ENCODE data around the gene CDKAL1. TPM values are rescaled to one million over a fixed set of nuclear protein-coding genes. Genes with fewer than 3 reads are reported as not detected.

Gene CDKAL1
- total RNA-seq, 2 experiments from 2014 or later = 23.5 to 26.9 TPM

DNA sequence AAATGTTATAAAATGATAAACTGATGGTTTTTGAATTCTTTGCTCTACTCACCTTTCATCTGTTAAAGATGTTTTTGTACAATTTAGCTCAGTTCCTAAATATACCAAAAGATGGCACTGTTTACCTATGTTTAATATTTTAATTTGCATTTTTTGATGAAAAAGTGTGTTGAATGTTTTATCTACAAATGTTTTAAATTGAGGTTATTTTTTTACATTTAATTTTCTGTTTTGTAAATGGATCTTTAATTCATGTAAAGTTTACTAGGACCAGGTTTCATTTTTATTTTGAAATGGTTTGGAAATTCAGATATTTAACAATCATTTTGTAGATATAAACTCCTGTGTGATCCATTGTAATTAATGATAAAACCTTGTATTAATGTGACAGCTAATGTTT lies 30.0 kb downstream of the CDKAL1 start:
- no peak overlapping the region for H3K4me3 Mint-ChIP-seq
- peaks cover 14% of the 10 kb centered on the region for H3K4me1 Mint-ChIP-seq
- no peaks in the 10 kb centered on the region for H3K27me3 Mint-ChIP-seq
- no peak for DNase-seq
- CTCF ChIA-PET = interaction anchor here (1.0 to 2.9 kb wide), 5 partner anchors 10 to 1030 kb away, joined by 3 to 19 read pairs (median 3); no protein-coding TSS in a partner anchor
- H3K27ac Mint-ChIP-seq = no peak overlapping the region
- peaks cover 5% of the 10 kb centered on the region for H3K36me3 Mint-ChIP-seq (ENCODE audit: low read depth)
- H3K9me3 Mint-ChIP-seq = no peaks in the 10 kb centered on the region
- POLR2A ChIA-PET = interaction anchor here (2.1 kb wide), 1 partner anchor 1025 kb away, joined by 8 read pairs; no protein-coding TSS in a partner anchor

DNA sequence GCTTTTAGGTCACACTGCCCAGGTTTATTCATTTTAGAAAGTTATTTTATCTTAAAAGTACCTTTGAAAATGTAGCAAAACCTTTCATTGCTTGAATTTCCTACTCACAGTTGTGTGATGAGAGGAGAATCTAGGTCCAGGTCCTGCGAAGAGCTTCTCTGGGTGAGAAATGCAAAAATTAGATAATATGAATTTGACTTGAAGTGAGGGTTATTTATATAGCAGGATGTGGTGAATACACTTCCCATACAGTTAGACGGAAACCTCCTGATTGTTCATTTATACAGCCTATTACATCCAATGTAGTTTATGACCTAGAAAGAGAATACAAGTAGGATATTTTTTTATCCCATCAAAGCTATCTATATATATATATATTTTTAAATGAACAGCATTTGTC lies 30.5 kb downstream of the CDKAL1 start:
- no peak for DNase-seq
- peaks cover 7% of the 10 kb centered on the region for H3K36me3 Mint-ChIP-seq (ENCODE audit: low read depth)

DNA sequence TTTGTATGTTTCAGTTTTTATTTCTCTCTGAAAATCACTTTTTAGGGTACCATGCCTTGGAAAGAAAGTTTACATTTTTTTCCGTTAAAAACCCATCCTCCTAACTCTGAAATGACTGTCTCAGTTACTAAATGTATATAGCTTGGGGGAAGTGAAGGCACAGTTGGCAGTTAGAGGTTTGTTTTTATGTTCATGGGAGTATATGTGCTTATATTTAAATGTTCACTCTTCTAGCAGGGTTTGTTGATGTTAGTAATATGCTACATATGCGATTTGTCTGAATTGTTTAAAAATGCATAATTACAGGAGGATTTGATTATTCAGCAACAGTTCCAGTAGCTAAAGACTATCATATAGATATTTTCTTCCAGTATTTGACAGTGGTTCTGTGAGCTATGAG lies 31.1 kb downstream of the CDKAL1 start:
- Mint-ChIP-seq H3K4me1 (peaks cover 14% of the 10 kb centered on the region), H3K4me3 (no peak overlapping the region), H3K9me3 (no peaks in the 10 kb centered on the region), H3K27ac (no peak overlapping the region), H3K27me3 (no peaks in the 10 kb centered on the region), H3K36me3 (ENCODE audit: low read depth) (peaks cover 8% of the 10 kb centered on the region)
- ChIA-PET CTCF (interaction anchor here (2.9 kb wide), 1 partner anchor 1023 kb away, joined by 19 read pairs; no protein-coding TSS in a partner anchor), POLR2A (interaction anchor here (2.1 kb wide), 1 partner anchor 1024 kb away, joined by 8 read pairs; no protein-coding TSS in a partner anchor)
- no peak for DNase-seq

More for the DNA sequence above, 30.5 kb downstream of the CDKAL1 start:
- ChIA-PET POLR2A (interaction anchor here (2.1 kb wide), 1 partner anchor 1024 kb away, joined by 8 read pairs; no protein-coding TSS in a partner anchor), CTCF (interaction anchor here (1.6 to 2.9 kb wide), 3 partner anchors 10 to 1030 kb away, joined by 3 to 19 read pairs (median 5); no protein-coding TSS in a partner anchor)
- H3K9me3 Mint-ChIP-seq = no peaks in the 10 kb centered on the region
- no peak overlapping the region for H3K27ac Mint-ChIP-seq
- no peak overlapping the region for H3K4me3 Mint-ChIP-seq
- H3K27me3 Mint-ChIP-seq = no peaks in the 10 kb centered on the region
- H3K4me1 Mint-ChIP-seq = peaks cover 14% of the 10 kb centered on the region

DNA sequence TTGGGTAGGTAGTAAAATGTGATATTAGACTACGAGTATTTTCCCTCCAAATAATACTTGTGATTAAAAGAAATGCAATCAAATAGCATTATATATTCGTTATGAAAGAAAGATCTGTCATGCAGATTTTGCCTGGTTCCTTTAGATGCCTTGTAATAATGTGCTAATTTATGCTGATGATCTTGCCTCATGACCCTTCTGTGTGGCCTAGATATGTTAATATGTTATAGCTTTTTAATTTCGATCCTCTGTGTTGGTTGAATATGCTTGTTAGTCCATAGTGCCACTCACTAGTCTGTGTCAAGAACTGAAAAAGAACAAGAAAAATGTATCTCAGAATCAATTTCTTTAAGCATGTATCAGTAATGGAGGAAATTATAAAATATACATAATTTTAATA lies 31.9 kb downstream of the CDKAL1 start:
- H3K4me3 Mint-ChIP-seq = no peak overlapping the region
- peaks cover 14% of the 10 kb centered on the region for H3K4me1 Mint-ChIP-seq
- no peaks in the 10 kb centered on the region for H3K9me3 Mint-ChIP-seq
- H3K27me3 Mint-ChIP-seq = no peaks in the 10 kb centered on the region
- H3K36me3 Mint-ChIP-seq (ENCODE audit: low read depth) = peaks cover 8% of the 10 kb centered on the region
- ChIA-PET CTCF (no interaction called here), POLR2A (no interaction called here)
- no peak overlapping the region for H3K27ac Mint-ChIP-seq
- no peak for DNase-seq

DNA sequence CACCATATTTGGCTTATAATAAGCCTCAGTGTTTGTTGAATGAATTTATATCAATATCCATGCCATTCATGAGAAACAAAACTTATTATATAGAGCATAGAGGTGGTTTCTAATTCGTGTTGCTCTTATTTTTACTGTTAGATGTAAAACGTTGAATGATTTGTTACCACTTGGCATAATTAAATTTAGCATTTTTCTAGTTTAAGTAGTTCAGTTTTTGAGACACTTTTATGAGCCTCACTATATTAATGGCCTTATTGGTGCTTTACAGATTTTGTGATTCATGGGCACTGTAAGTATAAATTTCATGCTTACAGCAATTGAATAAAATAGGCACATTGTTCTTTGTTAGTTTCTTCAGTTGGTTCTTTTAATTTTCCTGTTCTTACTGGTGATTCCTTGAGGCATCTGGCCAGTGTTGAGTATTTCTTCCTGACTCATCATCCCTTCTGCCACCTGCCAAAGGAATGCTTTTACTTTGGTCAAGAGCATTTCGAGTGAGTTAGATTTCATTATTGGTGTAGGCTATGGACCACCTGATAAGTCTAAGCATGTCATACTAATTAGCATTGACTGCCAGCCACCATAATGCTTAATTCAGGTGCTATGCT lies 34.8 kb downstream of the CDKAL1 start:
- POLR2A ChIA-PET = no interaction called here
- Mint-ChIP-seq H3K9me3 (no peaks in the 10 kb centered on the region), H3K4me1 (peaks cover 24% of the 10 kb centered on the region), H3K36me3 (ENCODE audit: low read depth) (peaks cover 12% of the 10 kb centered on the region), H3K27me3 (no peaks in the 10 kb centered on the region), H3K4me3 (no peak overlapping the region), H3K27ac (no peak overlapping the region)
- DNase-seq = no peak
- CTCF ChIA-PET = no interaction called here

DNA sequence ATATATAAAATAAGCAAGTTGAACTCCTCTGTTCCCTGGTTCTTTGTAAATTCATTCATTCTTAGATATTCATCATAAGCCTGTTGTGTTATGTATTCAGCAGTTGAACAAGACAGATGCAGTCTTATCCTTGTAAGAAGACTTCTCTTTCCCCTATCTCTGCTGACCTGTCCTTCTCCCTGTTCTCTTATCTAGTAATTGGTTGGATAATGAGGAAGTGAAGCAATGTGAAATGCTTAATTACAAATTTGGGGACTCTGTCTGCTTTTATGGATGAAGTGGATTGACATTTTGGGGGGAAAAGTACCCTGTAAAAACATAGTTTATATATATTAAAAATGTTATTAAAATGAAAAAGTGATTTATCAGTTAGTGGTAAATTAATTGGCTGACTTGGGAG lies 37.0 kb downstream of the CDKAL1 start:
- no peak for DNase-seq
- Mint-ChIP-seq H3K4me3 (no peak overlapping the region), H3K4me1 (peaks cover 10% of the 10 kb centered on the region), H3K36me3 (ENCODE audit: low read depth) (peaks cover 23% of the 10 kb centered on the region), H3K27ac (no peak overlapping the region), H3K9me3 (no peaks in the 10 kb centered on the region), H3K27me3 (no peaks in the 10 kb centered on the region)
- ChIA-PET CTCF (no interaction called here), POLR2A (no interaction called here)

DNA sequence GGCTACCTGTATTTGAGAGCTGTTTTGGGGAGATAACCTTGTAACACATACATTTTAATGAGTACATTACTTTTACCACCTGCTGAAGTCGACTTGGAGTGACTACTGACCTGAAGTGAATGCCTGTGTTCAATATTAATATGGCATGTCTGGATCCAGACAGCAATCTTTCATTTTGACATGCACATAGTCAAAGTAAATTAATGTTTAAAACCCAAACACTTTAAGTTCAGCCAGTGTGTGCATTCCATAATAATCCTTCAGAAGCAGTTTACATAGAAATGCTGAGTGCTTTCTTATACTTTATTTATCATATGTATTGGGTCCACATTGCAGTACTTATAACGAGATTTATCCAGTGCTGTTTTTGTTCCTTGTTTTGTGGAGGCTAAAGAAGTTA lies 38.0 kb downstream of the CDKAL1 start:
- ChIA-PET CTCF (no interaction called here), POLR2A (no interaction called here)
- H3K4me1 Mint-ChIP-seq = peaks cover 10% of the 10 kb centered on the region
- H3K27me3 Mint-ChIP-seq = no peaks in the 10 kb centered on the region
- peaks cover 27% of the 10 kb centered on the region for H3K36me3 Mint-ChIP-seq (ENCODE audit: low read depth)
- no peak overlapping the region for H3K27ac Mint-ChIP-seq
- H3K4me3 Mint-ChIP-seq = no peak overlapping the region
- no peak for DNase-seq
- no peaks in the 10 kb centered on the region for H3K9me3 Mint-ChIP-seq

DNA sequence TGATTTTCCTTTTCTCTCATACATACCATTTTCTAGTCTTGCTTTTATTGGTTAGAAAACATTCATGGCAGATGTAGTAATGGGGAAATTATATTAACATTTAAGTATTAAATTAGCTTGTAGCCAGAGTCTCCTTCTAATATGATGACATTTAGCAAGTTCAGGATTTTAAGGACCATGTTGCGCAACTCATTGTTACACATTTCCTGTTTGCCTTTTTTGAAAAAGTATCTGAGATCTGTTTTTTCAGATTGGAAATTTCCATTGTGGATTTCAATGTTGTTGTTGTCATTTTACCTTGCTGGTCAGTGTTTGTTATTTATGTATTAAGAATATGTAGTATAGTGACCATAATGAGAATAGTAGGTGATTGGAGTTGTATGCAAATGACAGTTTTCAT lies 38.7 kb downstream of the CDKAL1 start:
- Mint-ChIP-seq H3K4me1 (peaks cover 10% of the 10 kb centered on the region), H3K36me3 (ENCODE audit: low read depth) (peaks cover 28% of the 10 kb centered on the region), H3K27me3 (no peaks in the 10 kb centered on the region), H3K9me3 (no peaks in the 10 kb centered on the region), H3K4me3 (no peak overlapping the region), H3K27ac (no peak overlapping the region)
- ChIA-PET POLR2A (no interaction called here), CTCF (no interaction called here)
- no peak for DNase-seq

DNA sequence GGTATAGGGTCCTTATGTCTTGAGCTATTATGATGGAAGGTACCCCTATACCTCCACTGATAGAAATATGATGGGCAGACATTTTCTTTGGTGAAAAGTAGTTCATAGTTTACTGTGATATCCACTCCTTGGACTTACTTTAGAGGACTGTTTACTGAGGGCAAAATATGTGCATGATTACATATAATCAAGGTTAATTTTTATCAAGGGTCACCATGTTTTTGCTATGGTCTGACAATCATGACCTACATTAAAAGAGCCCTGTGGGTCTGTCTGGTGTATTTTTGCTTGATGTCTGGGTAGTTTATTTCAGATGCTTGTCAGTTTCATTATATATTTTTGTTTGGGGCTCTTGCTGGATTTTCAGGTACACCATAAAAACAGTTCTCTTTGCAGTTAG lies 40.1 kb downstream of the CDKAL1 start:
- CTCF ChIA-PET = interaction anchor here (0.9 to 1.6 kb wide), 2 partner anchors 11 to 27 kb away, joined by 3 read pairs; no protein-coding TSS in a partner anchor

DNA sequence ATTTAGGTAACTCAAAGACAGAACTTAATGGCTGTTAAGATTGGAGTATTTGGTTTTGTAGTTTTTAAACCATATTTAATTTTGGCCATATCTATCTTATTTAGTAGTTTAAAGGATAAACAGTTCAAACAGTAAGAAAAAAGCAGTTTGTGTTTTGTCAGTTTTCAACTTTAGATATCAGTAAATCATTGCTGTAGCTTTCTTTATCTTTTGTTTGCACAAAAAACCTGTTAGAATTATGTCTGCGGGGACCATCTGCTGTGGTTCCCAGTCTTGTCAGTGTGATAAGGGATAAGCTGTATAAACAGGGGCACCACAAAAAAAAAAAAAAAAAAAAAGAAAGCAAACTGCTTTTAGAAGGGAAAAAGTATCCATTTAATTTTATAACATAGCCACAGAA lies 40.9 kb downstream of the CDKAL1 start:
- Mint-ChIP-seq H3K9me3 (no peaks in the 10 kb centered on the region), H3K27me3 (no peaks in the 10 kb centered on the region), H3K27ac (no peak overlapping the region), H3K4me3 (no peak overlapping the region), H3K36me3 (ENCODE audit: low read depth) (peaks cover 32% of the 10 kb centered on the region), H3K4me1 (peaks cover 10% of the 10 kb centered on the region)
- ChIA-PET POLR2A (no interaction called here), CTCF (interaction anchor here (0.6 to 1.6 kb wide), 2 partner anchors 11 to 172 kb away, joined by 3 to 4 read pairs; no protein-coding TSS in a partner anchor)
- no peak for DNase-seq

More for the DNA sequence above, 40.1 kb downstream of the CDKAL1 start:
- peaks cover 10% of the 10 kb centered on the region for H3K4me1 Mint-ChIP-seq
- no peak overlapping the region for H3K4me3 Mint-ChIP-seq
- DNase-seq = no peak
- H3K36me3 Mint-ChIP-seq (ENCODE audit: low read depth) = peaks cover 33% of the 10 kb centered on the region
- POLR2A ChIA-PET = no interaction called here
- no peaks in the 10 kb centered on the region for H3K27me3 Mint-ChIP-seq
- no peak overlapping the region for H3K27ac Mint-ChIP-seq
- H3K9me3 Mint-ChIP-seq = no peaks in the 10 kb centered on the region

DNA sequence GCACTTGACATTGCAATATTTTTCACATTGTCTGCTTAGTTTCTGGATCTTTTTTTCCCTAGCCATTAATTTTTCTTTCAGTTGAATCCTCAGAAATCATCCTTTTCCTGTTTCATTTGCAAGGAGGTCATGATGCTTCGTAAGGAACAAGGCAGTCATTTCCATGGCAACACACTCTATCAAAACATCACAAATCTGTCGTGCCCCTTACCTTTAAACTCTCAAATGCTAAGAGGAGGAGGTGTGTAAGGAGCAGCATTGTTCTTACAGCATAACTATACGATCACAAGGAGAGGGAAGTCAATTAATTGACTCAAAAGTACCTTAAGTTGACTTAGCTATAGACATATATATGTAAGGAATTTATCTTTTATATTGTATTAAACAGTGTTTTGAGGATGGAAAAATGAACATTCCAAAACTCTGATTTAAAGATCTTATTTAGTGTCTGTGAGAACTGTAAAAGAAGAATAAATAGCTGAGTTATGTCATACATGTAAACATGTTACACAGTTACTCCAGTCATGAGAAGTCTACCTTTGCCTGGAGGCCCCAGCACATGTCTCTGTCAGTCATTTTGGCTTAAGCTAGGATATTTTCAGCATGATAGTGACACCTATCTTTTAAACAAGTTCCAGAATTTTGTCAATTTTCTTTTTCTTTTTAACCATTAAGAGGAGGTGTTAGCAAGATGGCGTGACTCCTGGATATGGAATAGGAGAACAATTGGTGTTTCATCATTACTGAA lies 41.6 kb downstream of the CDKAL1 start:
- Mint-ChIP-seq H3K4me3 (no peak overlapping the region), H3K27ac (no peak overlapping the region), H3K36me3 (ENCODE audit: low read depth) (peaks cover 33% of the 10 kb centered on the region), H3K27me3 (no peaks in the 10 kb centered on the region), H3K4me1 (peaks cover 10% of the 10 kb centered on the region), H3K9me3 (no peaks in the 10 kb centered on the region)
- ChIA-PET CTCF (interaction anchor here (0.6 to 1.6 kb wide), 4 partner anchors 12 to 934 kb away, joined by 3 to 4 read pairs (median 3); no protein-coding TSS in a partner anchor), POLR2A (no interaction called here)
- DNase-seq = no peak

DNA sequence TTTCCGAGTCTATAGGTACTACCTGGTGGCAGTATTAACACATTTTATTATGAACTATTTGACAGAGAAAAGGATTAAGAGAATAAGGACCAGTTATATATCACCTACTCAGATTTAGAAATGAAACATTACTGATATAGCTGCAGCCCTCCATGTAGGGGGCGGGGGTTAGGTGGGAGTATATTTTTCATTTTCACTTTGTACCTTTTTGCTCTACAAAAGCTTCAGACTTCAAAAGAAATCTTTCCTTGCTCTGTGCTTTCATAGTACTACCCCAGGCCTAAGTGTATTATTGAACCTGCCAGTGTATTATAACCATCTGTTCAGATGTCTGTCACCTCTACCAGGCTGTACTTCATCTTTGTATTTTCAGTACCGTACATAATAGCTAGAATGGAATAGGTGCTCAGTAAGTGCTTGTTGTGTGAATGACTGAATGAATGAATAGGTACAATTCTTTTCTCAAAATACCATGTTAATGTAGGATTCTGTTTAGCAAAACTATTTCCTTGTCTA lies 43.0 kb downstream of the CDKAL1 start:
- ChIA-PET POLR2A (no interaction called here), CTCF (no interaction called here)
- peaks cover 10% of the 10 kb centered on the region for H3K4me1 Mint-ChIP-seq
- DNase-seq = no peak
- no peak overlapping the region for H3K4me3 Mint-ChIP-seq
- peaks cover 33% of the 10 kb centered on the region for H3K36me3 Mint-ChIP-seq (ENCODE audit: low read depth)
- H3K27ac Mint-ChIP-seq = no peak overlapping the region
- H3K27me3 Mint-ChIP-seq = no peaks in the 10 kb centered on the region
- H3K9me3 Mint-ChIP-seq = no peaks in the 10 kb centered on the region

DNA sequence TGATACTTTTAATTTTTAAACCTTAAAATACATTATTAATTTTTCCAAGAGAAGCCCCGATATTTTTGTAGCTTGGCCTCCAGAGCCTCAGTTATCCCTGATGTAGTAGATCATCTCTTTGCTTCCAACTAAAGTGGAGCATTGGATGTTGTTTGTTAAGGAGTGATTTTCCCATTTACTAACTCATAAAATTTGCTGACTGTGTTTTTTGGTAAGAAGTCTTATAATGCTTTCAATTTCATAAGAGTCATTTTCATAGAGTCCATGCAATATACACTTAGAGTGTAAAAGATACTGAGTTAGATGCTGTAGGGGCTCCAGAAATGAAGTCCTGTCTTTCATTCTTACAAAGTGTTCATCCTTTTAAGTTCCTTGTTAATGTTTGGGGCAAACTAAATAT lies 46.8 kb downstream of the CDKAL1 start:
- Mint-ChIP-seq H3K27me3 (no peaks in the 10 kb centered on the region), H3K9me3 (no peaks in the 10 kb centered on the region), H3K4me3 (no peak overlapping the region), H3K36me3 (ENCODE audit: low read depth) (peaks cover 38% of the 10 kb centered on the region), H3K4me1 (peaks cover 6% of the 10 kb centered on the region), H3K27ac (no peak overlapping the region)
- ChIA-PET POLR2A (no interaction called here), CTCF (no interaction called here)
- DNase-seq = no peak
